ENCODE data around the gene POLR2B. TPM values are rescaled to one million over a fixed set of nuclear protein-coding genes. Genes with fewer than 3 reads are reported as not detected.

The POLR2B gene
- total RNA-seq = 100 to 1,000 TPM; 106 to 112 TPM
- polyA plus RNA-seq (2013, experiment 1 of 2) = 97.0 TPM
- 88.5 TPM for polyA plus RNA-seq (2013, experiment 2 of 2)
- long read RNA-seq, experiment 1, transcript POLR2B-201 (25 exons, 3,748 nt) = major isoform, 10 of 44 reads
- long read RNA-seq, experiment 1, partial matches to known transcripts = 19 of 44 reads
- long read RNA-seq, experiment 1, other reads (novel, unspliced or antisense) = 13 of 44 reads
- long read RNA-seq, experiment 2, transcript POLR2B-201 (25 exons, 3,748 nt) = major isoform, 96 of 134 reads
- long read RNA-seq, experiment 2, partial matches to known transcripts = 20 of 134 reads
- long read RNA-seq, experiment 2, other reads (novel, unspliced or antisense) = 17 of 134 reads
- long read RNA-seq, experiment 3, full-length matches to known transcripts = 397 of 473 reads
- long read RNA-seq, experiment 3, partial matches to known transcripts = 40 of 473 reads
- long read RNA-seq, experiment 3, other reads (novel, unspliced or antisense) = 36 of 473 reads
- long read RNA-seq, experiment 4, transcript POLR2B-201 (25 exons, 3,748 nt) = major isoform, 11 of 55 reads
- long read RNA-seq, experiment 4, partial matches to known transcripts = 39 of 55 reads
- long read RNA-seq, experiment 4, other reads (novel, unspliced or antisense) = 4 of 55 reads

GRCh38 chr4:56978750-56979303 lies at the start of gene POLR2B:
POLR2B (plus strand) TSS chr4:56978896; CDS start chr4:56978986, 90 bp downstream.
- no peaks in the 10 kb centered on the region for H3K9me3 Mint-ChIP-seq
- no peak for TF ChIP-seq CTCF (conservative IDR thresholded peaks at IDR 0.05)
- H3K27ac Mint-ChIP-seq = peak within 1 kb of the TSS; percentile 99

GRCh38 chr4:56930638-56931037 lies 48.1 kb upstream of the POLR2B start:
- Histone ChIP-seq H3K9ac (ENCODE audit: extremely low read depth, low read length, poor library complexity, severe bottlenecking) (no peak overlapping the region), H3K4me1 (ENCODE audit: control insufficient read depth, insufficient read depth, low read length) (no peaks in the 10 kb centered on the region), H3K27ac (ENCODE audit: low read depth, low read length) (no peak overlapping the region), H3K9me3 (ENCODE audit: control insufficient read depth, low read length) (no peaks in the 10 kb centered on the region), H3K27me3 (ENCODE audit: control insufficient read depth, insufficient read depth, low read length, poor library complexity, severe bottlenecking) (no peaks in the 10 kb centered on the region), H3K36me3 (ENCODE audit: control insufficient read depth, insufficient read depth, low read length) (peaks cover 90% of the 10 kb centered on the region), H3K4me3 (ENCODE audit: low read length) (no peak overlapping the region)
- Mint-ChIP-seq H3K36me3 (ENCODE audit: low read depth) (peaks cover 57% of the 10 kb centered on the region), H3K27me3 (ENCODE audit: insufficient read depth) (no peaks in the 10 kb centered on the region), H3K9me3 (no peaks in the 10 kb centered on the region), H3K4me3 (no peak overlapping the region), H3K27ac (no peak overlapping the region), H3K4me1 (no peaks in the 10 kb centered on the region)
- TF ChIP-seq CTCF (conservative IDR thresholded peaks at IDR 0.05) = no peak
- WGBS, 2 experiments (ENCODE audit: insufficient coverage in 1 of 2, insufficient read length in 1 of 2) = 95 to 97% methylated on average over 7 of the region's 7 CpGs
- DNase-seq = no peak

More at GRCh38 chr4:56978750-56979303, at the start of gene POLR2B:
- H3K4me3 ChIP-seq (ENCODE audit: low read length) = peak within 1 kb of the TSS; percentile 89
- H3K9ac ChIP-seq (ENCODE audit: extremely low read depth, low read length, poor library complexity, severe bottlenecking) = peak within 1 kb of the TSS; percentile 89
- H3K4me3 Mint-ChIP-seq = peak within 1 kb of the TSS; percentile 92
- peaks cover 5% of the 10 kb centered on the region for H3K9me3 ChIP-seq (ENCODE audit: control insufficient read depth, low read length)
- WGBS, 2 experiments (ENCODE audit: insufficient coverage in 1 of 2, insufficient read length in 1 of 2) = 0% methylated on average over 20 to 37 of the region's 37 CpGs
- H3K27ac ChIP-seq (ENCODE audit: low read depth, low read length) = peak within 1 kb of the TSS; percentile 81
- peak; percentile 99 for DNase-seq
- H3K27me3 ChIP-seq (ENCODE audit: control insufficient read depth, insufficient read depth, low read length, poor library complexity, severe bottlenecking) = no peaks in the 10 kb centered on the region
- H3K27me3 Mint-ChIP-seq (ENCODE audit: insufficient read depth) = no peaks in the 10 kb centered on the region
- H3K4me1 Mint-ChIP-seq = peaks cover 8% of the 10 kb centered on the region
- no peaks in the 10 kb centered on the region for H3K4me1 ChIP-seq (ENCODE audit: control insufficient read depth, insufficient read depth, low read length)
- peaks cover 15% of the 10 kb centered on the region for H3K36me3 ChIP-seq (ENCODE audit: control insufficient read depth, insufficient read depth, low read length)
- peaks cover 17% of the 10 kb centered on the region for H3K36me3 Mint-ChIP-seq (ENCODE audit: low read depth)

GRCh38 chr4:56931924-56932323 lies 46.8 kb upstream of the POLR2B start:
- H3K36me3 Mint-ChIP-seq (ENCODE audit: low read depth) = peaks cover 60% of the 10 kb centered on the region
- no peak for DNase-seq
- no peaks in the 10 kb centered on the region for H3K9me3 Mint-ChIP-seq
- H3K27me3 Mint-ChIP-seq (ENCODE audit: insufficient read depth) = no peaks in the 10 kb centered on the region
- Histone ChIP-seq H3K27ac (ENCODE audit: low read depth, low read length) (no peak overlapping the region), H3K27me3 (ENCODE audit: control insufficient read depth, insufficient read depth, low read length, poor library complexity, severe bottlenecking) (no peaks in the 10 kb centered on the region), H3K9me3 (ENCODE audit: control insufficient read depth, low read length) (no peaks in the 10 kb centered on the region), H3K9ac (ENCODE audit: extremely low read depth, low read length, poor library complexity, severe bottlenecking) (no peak overlapping the region), H3K4me3 (ENCODE audit: low read length) (no peak overlapping the region), H3K4me1 (ENCODE audit: control insufficient read depth, insufficient read depth, low read length) (no peaks in the 10 kb centered on the region), H3K36me3 (ENCODE audit: control insufficient read depth, insufficient read depth, low read length) (peaks cover 86% of the 10 kb centered on the region)
- 78 to 88% methylated on average over 3 to 4 of the region's 4 CpGs for WGBS, 2 experiments (ENCODE audit: insufficient coverage in 1 of 2, insufficient read length in 1 of 2)
- no peaks in the 10 kb centered on the region for H3K4me1 Mint-ChIP-seq
- H3K27ac Mint-ChIP-seq = no peak overlapping the region
- TF ChIP-seq CTCF (conservative IDR thresholded peaks at IDR 0.05) = no peak
- no peak overlapping the region for H3K4me3 Mint-ChIP-seq
